ENCODE measurements around the gene TMEM108. TPM values are rescaled to one million over a fixed set of nuclear protein-coding genes. Genes with fewer than 3 reads are reported as not detected.

TMEM108 gene
- total and polyA plus RNA-seq, 2 experiments from 2014 or later = 7.4 to 15.3 TPM

DNA sequence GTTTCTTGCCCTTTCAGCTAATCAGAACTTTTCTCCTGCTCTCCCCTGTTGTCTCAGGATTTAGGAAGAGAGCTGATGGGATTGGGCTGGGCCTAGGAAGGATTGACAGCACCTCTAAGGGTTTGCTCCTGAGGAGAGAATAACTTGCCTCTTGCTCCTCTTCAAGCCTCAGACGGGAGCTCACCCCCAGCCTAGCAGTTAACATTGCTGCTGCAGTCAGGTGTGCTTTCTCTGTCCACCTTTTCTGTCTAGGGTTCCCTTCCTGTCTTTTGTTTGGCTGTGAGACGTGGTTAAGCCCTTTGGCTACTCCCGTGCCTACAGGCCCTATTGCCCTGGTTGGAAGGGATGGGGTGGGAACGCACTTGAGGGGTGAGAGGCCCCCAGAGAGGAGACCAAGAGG, 20.1 kb downstream of the TMEM108 start (continued):
- TF ChIP-seq, protein P1, sequence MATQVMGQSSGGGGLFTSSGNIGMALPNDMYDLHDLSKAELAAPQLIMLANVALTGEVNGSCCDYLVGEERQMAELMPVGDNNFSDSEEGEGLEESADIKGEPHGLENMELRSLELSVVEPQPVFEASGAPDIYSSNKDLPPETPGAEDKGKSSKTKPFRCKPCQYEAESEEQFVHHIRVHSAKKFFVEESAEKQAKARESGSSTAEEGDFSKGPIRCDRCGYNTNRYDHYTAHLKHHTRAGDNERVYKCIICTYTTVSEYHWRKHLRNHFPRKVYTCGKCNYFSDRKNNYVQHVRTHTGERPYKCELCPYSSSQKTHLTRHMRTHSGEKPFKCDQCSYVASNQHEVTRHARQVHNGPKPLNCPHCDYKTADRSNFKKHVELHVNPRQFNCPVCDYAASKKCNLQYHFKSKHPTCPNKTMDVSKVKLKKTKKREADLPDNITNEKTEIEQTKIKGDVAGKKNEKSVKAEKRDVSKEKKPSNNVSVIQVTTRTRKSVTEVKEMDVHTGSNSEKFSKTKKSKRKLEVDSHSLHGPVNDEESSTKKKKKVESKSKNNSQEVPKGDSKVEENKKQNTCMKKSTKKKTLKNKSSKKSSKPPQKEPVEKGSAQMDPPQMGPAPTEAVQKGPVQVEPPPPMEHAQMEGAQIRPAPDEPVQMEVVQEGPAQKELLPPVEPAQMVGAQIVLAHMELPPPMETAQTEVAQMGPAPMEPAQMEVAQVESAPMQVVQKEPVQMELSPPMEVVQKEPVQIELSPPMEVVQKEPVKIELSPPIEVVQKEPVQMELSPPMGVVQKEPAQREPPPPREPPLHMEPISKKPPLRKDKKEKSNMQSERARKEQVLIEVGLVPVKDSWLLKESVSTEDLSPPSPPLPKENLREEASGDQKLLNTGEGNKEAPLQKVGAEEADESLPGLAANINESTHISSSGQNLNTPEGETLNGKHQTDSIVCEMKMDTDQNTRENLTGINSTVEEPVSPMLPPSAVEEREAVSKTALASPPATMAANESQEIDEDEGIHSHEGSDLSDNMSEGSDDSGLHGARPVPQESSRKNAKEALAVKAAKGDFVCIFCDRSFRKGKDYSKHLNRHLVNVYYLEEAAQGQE (IDR thresholded peaks at IDR 0.05; ENCODE audit: unreplicated experiment) = no peak
- TF ChIP-seq EZH2 (IDR thresholded peaks at IDR 0.05; ENCODE audit: low read depth, unreplicated experiment) (no peak), CREB1 (CRISPR knock-in tag; IDR thresholded peaks at IDR 0.05; ENCODE audit: low read depth) (no peak)

- TF ChIP-seq, protein P1 (IDR thresholded peaks at IDR 0.05; ENCODE audit: unreplicated experiment) = no peak
- no peak for TF ChIP-seq NANOG (IDR thresholded peaks at IDR 0.05; ENCODE audit: borderline replicate concordance)
- TF ChIP-seq EZH2 (IDR thresholded peaks at IDR 0.05; ENCODE audit: low read depth, unreplicated experiment) = no peak
- TF ChIP-seq STAT1 (IDR thresholded peaks at IDR 0.05; ENCODE audit: unreplicated experiment) = no peak
- TF ChIP-seq ETS1 (IDR thresholded peaks at IDR 0.05) = no peak
- TF ChIP-seq ZNF462 (CRISPR knock-in tag; IDR thresholded peaks at IDR 0.05) = no peak
- no peaks in the 10 kb centered on the region for H4K20me1 ChIP-seq (replicated peaks; ENCODE audit: insufficient read depth)
- DNase-seq (ENCODE audit: low spot score) = no peak
- no peak overlapping the region for H2AFZ ChIP-seq
- no peaks in the 10 kb centered on the region for H3F3A ChIP-seq (replicated peaks; ENCODE audit: low read depth)
- no peak overlapping the region for H3K4me3 ChIP-seq
- H3K36me3 ChIP-seq (ENCODE audit: insufficient read depth) = no peaks in the 10 kb centered on the region
- peaks cover 30% of the 10 kb centered on the region for H3K4me1 ChIP-seq (ENCODE audit: insufficient read depth)
- no peaks in the 10 kb centered on the region for H3K27me3 ChIP-seq (ENCODE audit: insufficient read depth)
- ATAC-seq = peak; percentile 56
- peak overlapping the region; percentile 41; the same call in 1 of the 2 replicates for H3K4me2 ChIP-seq
- H3K27me3 Mint-ChIP-seq (ENCODE audit: insufficient read depth, low read depth, poor library complexity) = no peaks in the 10 kb centered on the region
- peaks cover 47% of the 10 kb centered on the region for H3K4me1 Mint-ChIP-seq
- H3K9me3 Mint-ChIP-seq = no peaks in the 10 kb centered on the region; the same call in 2 of the 3 replicates
- H3K27ac Mint-ChIP-seq = no peak overlapping the region
- peaks cover 79% of the 10 kb centered on the region for H3K79me2 ChIP-seq (replicated peaks; ENCODE audit: insufficient read depth)
- H3K36me3 Mint-ChIP-seq (ENCODE audit: low read depth) = no peaks in the 10 kb centered on the region
- H3K27ac ChIP-seq (ENCODE audit: low read depth) = peak overlapping the region; percentile 18
- no peaks in the 10 kb centered on the region for H3K9me2 ChIP-seq (ENCODE audit: insufficient read depth)
- no peak overlapping the region for H3K4me3 Mint-ChIP-seq
These were observed 20.6 kb downstream of the TMEM108 start for GRCh38 chr3:133058831-133059230.
